ENCODE results near the gene TANK. TPM values are rescaled to one million over a fixed set of nuclear protein-coding genes. Genes with fewer than 3 reads are reported as not detected.

The TANK gene, protein sequence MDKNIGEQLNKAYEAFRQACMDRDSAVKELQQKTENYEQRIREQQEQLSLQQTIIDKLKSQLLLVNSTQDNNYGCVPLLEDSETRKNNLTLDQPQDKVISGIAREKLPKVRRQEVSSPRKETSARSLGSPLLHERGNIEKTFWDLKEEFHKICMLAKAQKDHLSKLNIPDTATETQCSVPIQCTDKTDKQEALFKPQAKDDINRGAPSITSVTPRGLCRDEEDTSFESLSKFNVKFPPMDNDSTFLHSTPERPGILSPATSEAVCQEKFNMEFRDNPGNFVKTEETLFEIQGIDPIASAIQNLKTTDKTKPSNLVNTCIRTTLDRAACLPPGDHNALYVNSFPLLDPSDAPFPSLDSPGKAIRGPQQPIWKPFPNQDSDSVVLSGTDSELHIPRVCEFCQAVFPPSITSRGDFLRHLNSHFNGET
- 10 to 100 TPM; 37.7 to 55.3 TPM for total RNA-seq
- long read RNA-seq, donor 1, partial matches to known transcripts: 2 of 11 reads
- long read RNA-seq, donor 1, other reads (novel, unspliced or antisense): 5 of 11 reads
- long read RNA-seq, donor 2, transcript TANK-202 (8 exons, 2,171 nt): major isoform, 23 of 42 reads
- long read RNA-seq, donor 2, partial matches to known transcripts: 2 of 42 reads
- long read RNA-seq, donor 2, other reads (novel, unspliced or antisense): 15 of 42 reads

DNA sequence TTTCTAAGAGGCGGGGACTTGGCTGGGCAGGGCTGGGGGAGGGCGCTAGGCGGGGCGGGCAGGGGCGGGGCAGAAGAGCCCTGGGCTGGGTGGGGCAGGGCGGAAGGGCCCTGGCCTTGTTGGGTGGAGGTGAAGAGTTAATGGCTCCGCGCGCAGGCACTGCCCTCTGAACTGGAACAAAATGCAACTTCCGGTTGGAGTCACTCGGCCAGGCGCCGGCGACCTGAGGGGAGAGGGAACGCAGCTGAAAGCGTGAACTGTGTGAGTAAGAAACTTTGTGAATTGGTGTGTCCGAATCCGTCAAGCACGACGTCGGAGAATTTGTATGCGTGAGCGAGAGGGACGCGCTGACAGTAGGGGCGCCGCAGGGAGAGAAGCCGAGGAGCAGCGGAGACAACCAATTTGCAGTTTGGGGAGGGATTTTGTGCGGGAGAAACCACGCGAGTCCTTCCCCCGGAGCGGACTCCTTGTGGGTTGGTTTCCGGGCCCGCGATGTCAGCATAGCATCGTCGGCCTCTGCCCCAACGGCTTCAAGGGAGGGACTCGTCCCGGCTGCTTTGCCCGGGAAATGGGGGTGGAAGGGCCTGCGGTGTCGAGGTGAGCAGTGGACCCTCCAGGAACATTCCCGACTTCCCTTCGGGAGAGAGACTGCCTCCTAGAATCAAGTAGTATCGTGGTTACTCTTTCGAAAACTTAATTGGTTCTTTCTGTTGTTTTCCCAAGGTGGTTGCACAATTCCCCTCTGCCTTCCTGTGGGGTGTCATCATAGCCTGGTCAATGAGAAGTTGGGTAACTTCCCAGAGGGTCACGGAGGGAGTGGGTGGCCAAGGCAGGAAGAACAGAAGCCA lies at the start of gene TANK:
TANK (plus strand) TSS at position 203 of the 848 bp plus-strand sequence. CDS start 19,235 bp downstream, outside the sequence.
- intact Hi-C loops (cut with DNase I): no loop called here
- peak; percentile 98 for DNase-seq (ENCODE audit: low spot score)

DNA sequence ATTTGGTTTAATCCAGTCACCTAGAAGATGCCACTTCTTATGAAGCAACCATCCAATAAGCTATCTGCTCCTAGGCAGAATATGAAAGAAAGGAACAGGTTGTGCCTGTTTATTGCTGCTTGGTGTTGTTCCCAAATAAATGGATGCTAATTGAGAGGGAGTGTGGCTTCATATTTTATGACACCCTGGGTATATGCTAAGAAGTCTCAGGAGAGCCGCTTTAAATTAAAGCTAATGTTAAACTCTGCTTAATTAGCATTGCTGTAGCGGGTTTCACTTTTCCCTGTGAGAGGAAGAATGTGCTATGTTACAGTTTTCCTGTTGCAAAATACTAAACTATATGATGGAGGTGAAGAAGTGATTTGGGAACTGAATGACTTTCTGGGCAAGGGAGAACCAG lies 48.7 kb upstream of the TANK start:
- intact Hi-C loops (cut with DNase I): no loop called here
- no peak for DNase-seq (ENCODE audit: low spot score)

DNA sequence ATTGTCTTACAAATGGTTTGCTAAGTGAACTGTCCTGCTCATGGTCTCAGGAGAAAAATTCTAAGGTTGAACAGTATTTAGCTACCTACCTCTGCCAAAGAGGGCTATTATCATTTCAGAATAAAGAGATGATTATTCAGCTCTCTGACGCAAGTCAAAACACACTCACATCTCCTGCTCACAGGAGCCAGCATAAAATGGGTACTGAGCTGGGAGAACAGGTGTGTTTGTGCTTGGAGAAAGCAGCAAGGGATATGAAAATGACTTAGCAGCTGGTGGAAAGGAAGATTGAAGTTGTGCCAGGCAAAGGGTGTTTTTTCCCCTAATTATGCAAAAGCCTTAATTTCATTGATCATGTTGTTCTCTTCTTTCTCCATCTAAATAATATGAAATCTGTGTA lies 47.3 kb upstream of the TANK start:
- intact Hi-C loops (cut with DNase I): no loop called here

DNA sequence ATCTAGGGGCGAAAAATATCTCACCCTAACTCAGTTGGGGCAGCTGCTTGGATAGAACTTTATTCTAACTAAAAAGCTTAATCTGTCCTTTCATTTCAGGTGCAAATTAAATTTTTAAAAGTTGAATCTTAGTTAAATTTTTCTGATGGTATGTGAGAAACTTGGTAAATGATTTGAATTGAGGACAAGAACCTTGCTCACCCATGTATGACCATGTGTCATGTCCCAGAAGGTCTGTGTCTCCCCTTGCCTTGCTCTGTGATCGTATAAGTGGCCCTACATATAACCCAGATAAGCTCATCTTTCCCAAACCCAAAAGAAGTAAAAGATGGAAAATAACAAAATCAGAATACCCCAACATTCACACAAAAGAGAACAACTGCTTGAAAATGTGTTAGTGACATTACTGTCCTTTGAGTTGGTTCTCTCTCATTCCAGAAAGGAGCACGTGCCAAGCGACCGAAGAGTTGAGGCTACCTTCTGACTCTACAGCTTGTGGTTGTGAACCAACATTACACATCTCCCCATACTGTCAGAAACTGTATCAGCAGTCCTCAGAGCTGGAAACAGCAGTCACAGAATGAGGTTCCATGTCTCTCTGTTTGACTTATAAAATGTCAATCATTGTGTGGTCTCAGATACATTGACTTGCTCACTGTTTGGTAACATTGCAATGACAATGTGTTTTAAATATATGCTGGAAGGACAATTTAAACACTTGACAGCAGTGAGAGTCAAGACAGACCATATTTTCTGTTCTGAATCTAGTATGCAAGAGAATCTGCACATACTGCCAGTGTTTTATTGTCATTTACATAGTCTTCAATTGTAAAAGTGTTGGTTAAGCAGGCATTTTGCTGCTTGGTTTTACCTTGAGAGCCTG lies 46.3 kb upstream of the TANK start:
- intact Hi-C loops (cut with DNase I): no loop called here
- no peak for DNase-seq (ENCODE audit: low spot score)

More for the DNA sequence above, 47.3 kb upstream of the TANK start:
- DNase-seq (ENCODE audit: low spot score): no peak

DNA sequence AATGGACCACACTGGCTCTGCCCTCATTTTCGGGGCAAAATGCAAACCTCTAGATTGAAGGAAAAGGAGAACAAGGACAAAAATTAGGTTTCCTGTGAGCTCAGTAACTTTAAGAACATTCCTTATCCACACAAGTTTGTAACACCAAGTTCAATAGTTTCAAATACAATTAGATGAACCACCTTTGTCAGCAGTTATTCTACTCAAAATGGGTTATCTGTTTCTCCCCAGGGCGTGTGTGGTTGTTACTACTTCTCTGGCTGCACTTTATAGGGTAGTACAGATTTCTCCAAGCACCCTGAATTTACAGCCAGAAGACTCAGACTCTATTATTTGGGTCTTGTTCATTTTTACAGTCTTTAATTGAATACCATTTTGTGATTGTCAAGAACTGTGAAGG lies 45.0 kb upstream of the TANK start:
- intact Hi-C loops (cut with DNase I): no loop called here
- DNase-seq (ENCODE audit: low spot score): no peak

DNA sequence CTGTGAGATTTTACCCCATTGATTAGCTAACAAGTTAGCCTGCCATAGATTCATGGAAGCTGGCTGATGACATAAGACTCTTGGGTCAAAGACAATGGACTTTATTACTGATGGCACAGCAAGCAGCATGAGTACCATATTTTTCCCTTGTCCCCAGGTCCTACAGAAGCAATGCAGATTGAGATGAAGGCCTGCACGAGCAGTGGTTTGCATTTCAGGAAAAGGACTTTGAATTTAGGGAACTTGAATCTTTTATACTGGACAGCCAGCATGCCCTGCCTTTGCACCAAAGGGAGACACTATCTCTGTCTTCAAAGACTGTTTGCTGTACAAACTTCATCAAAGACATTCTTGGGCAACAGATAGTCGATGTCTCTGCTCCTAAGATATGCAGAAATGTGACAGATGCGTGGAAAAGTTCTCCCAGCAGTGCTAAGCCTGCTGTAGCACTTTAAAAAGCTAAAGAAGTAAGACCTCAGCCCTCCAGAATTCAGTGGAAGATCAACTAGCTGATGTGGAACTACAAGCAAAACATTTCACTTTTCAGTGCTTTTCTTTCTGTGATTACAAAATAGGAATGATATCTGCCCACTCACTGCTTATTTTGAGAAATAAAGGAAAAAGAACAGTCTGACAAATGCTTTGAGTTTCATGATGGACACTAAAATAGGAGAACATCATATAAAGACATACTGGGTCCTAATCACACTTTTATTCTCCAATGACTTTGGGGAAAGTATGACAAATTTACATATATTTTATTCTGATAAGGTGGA lies 44.4 kb upstream of the TANK start:
- intact Hi-C loops (cut with DNase I): no loop called here

DNA sequence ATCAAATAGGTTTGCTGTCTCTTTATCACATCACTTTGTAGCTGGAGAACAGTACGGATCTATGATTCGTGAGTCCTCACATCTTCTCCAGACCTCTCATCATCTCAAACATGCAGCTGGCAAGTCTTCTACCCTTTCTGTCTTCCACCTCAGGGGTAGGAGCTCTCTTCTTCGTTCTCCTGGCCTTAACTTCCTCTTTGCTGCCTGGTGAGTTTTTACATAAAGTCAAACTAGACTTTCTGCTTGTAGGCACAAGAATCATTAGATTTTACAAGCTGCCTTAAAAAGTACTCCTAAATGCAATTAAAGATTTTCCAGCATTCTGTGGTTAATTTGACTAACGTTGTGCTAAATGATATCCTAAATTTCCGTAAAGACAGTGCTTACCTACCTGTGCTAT lies 43.7 kb upstream of the TANK start:
- DNase-seq (ENCODE audit: low spot score): no peak
- intact Hi-C loops (cut with DNase I): no loop called here

More for the DNA sequence above, 44.4 kb upstream of the TANK start:
- DNase-seq (ENCODE audit: low spot score): no peak

DNA sequence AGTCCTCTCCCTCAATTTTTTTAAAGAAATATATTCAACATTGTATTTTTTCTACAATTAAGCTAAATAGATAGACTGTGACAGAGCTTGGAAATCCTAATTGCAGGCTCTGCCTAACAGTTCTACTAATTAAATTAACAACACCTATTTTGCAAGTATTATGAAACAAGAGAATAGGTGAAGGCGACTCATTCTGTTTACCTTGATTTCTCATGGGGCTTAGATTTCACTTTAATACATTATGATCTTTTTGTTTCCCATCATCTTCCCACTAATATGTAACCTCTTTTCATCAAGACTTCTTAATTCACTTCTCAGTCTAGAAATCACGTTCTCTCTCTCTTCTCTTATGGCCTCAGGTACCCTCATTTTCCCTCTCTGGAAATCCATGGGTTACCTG lies 42.7 kb upstream of the TANK start:
- no peak for DNase-seq (ENCODE audit: low spot score)

DNA sequence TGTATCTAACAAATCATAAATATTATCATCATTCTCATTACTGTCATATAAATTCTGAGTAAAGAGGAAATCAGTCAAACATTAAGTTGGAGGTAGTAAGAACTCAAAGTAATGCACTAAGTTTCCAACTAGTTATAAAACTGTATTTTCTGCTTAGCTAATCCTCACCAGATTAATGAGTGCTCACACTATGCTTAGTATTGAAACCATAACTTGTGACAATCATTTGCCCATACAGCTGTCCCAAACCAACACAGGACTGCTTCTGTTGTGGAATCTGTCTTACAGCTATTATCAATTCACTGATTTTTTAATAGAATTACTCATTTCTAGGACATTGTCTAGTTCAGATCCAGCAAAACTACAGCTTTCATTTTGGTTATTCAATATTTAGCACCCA lies 41.5 kb upstream of the TANK start:
- DNase-seq (ENCODE audit: low spot score): no peak
- intact Hi-C loops (cut with DNase I): no loop called here

More for the DNA sequence above, 42.7 kb upstream of the TANK start:
- intact Hi-C loops (cut with DNase I): no loop called here

DNA sequence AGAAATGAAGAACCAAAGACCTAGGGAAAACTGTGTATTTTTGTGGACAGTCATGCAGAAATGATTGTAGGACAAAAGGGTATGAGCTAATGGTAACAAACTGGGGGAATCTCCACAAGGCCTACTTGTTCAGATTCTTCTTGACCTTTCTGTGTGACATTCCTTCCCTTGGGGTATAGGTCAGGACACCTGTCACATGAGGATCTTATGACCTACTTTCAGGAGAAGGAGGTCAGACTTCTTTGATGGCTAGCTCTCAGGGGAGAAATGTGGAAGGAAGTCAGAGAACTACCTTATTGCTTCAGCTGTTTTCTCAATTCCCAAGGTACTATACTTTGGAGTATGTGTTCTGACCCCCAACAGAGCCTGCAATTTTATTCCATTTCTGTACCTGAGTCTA lies 40.7 kb upstream of the TANK start:
- intact Hi-C loops (cut with DNase I): no loop called here
- no peak for DNase-seq (ENCODE audit: low spot score)

DNA sequence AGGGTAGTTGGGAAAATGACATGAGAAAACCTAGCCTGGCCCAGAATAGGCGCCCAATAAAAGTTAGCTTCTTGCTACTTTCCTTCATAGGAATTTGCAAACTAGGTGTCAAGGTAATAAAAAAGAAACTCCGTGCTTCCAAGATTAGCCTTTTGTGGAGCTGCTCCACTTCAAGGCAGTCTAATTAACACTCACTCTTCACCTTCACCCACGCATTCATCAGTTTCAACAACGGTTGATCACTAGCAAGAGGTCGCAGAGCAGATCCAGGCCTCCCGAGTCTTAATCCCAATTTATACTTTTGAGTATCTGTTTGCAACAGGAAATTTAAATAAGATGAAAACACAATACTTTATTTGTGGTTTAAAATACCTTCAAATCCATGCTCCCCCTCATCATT lies 39.5 kb upstream of the TANK start:
- DNase-seq (ENCODE audit: low spot score): no peak
- intact Hi-C loops (cut with DNase I): no loop called here

DNA sequence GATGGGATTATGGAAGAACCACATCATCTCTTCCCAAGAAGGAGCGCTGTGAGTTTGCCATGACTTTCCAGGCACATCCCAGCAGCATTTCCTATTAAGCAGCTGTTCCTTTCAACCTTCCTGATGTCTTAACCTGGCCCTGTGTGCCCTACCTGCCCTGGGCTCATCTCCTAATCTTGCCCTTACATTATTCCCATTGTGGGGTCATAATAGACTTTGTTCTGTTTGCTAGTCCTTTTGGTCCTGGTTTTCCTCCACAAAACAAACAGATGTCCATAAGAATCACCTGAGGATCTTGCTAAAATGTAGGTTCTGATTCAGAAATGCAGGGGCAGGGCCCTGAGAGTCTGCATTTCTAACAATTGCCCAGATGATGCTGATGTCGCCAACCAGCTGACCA lies 38.6 kb upstream of the TANK start:
- no peak for DNase-seq (ENCODE audit: low spot score)
- intact Hi-C loops (cut with DNase I): no loop called here

DNA sequence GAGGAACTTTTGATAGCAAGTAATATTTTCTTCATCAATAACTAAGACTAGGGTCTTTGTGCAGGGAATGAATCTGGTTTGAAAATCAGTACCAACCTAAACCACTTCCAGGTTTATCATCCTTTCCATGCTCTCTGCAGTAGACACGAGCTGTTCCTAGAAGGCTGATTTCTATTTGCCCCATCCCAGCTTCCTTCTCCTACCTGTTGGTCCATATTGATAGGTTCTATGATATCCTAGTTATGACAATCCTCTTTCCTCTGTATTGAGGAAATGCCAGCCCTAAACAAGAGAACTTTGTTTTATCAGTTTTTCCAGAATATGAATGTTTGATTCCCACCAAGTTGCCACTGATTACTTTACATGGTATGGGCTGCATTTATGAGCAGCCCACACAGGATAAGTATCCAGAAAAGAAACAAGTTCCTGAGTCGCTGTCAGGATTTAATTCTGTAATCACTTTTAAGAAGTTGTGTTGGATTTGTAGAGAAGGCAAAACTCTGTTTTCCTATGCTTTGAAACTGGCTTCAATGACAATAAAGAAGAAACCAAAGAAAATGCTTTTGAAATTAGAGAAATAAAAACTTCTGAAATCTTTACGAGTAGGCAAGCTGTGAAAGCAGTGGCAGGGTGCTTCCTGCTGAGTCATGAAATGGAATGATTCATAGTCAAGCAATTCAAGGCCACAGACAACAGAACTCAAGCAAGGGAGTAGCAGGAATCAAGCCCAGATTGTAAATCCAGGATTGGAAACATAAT lies 37.3 kb upstream of the TANK start:
- DNase-seq (ENCODE audit: low spot score): no peak
- intact Hi-C loops (cut with DNase I): no loop called here

DNA sequence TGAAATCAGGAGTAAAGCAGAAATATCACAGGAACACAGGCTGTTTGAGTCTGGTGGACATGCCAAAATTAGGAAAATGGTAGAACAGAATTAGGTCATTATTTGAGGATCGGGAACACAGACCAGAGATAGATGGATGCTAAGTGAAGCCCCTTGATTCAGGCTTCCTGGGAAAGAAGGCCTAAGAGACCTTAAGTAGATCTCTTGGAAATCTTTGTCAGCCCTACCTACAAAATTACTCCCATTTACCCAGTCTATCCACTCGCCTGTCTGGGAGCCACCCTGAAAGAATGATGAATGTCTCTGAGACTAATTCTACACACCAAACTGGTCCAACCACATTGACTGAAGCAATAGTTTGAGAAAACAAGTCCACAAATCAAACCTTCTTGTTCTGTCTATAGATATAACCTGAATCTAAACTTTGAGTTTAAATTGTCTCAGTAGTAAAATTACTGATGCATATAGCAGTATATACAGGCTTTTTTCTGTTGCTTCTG lies 36.6 kb upstream of the TANK start:
- intact Hi-C loops (cut with DNase I): no loop called here
- DNase-seq (ENCODE audit: low spot score): no peak

DNA sequence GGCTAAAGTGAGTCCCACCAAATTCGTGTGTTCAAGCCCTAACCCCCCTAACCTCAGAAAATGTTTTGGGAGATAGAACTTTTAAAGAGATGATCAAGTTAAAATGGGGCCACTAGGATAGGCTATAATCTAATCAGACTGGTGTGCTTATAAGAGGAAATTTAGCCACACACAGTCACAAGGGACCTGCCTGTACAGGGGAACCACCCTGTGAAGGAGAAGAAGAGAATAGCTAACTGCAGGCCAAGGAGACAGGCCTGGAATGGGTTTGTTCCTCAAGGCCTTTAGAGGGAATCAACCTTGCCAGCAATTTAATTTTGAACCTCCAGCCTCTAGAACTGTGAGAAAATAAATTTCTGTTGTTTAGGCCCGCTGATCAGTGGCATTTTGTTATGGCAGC lies 36.0 kb upstream of the TANK start:
- intact Hi-C loops (cut with DNase I): no loop called here

DNA sequence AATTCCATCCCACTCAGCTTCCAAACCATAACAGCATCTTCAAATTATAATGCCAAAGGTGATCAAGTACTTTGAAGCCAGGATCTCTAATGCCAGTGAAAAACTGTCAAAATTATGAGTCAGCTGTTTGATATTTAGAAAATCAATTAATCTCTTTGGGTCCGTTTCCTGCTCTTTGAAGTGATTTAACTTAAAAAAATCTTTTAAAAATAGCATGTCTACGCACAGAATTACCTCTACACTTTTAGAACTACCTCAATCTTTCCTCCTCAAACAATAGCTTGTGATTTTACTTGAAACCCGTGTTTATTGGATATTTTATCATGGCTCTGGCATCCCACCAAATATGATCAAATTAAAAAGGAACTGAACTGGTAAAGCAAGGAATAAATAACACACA lies 31.3 kb upstream of the TANK start:
- intact Hi-C loops (cut with DNase I): no loop called here
- DNase-seq (ENCODE audit: low spot score): no peak

More for the DNA sequence above, 36.0 kb upstream of the TANK start:
- DNase-seq (ENCODE audit: low spot score): no peak

DNA sequence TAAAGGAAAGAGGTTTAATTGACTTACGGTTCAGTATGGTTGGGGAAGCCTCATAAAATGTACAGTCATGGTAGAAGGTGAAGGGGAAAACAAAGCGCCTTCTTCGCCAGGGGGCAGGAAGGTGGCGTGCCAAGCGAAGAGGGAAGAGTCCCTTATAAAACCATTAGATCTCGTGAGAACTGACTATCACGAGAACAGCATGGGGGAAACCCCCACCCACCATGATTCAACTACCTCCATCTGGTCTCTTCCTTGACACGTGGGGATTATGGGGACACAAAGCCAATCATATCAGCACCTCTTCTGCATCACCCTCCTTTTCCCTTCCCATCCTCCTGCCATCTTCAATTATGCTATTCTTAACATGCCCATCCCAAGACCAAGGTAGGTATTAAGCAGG lies 29.9 kb upstream of the TANK start:
- no peak for DNase-seq (ENCODE audit: low spot score)
- intact Hi-C loops (cut with DNase I): no loop called here

All from posterior vena cava (tissue), 2 donors.